ENCODE results near the gene TRMT44.

DNA sequence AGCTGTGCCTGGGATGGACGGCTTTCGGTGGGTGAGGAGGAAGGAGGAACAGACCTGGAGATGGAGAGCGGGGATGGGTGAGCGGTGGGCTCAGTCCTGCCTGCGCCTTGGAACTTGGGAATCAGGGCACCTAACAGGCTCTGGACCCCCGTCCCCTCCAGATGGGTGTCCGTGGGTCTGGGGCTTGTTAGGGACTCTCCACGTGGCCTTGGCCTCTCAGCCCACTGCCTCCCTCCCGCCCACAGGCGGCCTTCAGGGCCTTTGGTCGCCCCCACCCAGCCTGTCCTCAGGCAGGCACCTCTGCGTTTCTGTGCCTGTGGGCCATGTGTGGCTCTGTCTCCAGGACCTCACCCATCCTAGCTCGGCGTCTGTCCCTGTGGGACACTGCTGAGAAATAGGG lies 29.0 kb downstream of the TRMT44 start:
- TF ChIP-seq POLR2AphosphoS5 (IDR thresholded peaks at IDR 0.05): no peak
- TF ChIP-seq, protein P1, sequence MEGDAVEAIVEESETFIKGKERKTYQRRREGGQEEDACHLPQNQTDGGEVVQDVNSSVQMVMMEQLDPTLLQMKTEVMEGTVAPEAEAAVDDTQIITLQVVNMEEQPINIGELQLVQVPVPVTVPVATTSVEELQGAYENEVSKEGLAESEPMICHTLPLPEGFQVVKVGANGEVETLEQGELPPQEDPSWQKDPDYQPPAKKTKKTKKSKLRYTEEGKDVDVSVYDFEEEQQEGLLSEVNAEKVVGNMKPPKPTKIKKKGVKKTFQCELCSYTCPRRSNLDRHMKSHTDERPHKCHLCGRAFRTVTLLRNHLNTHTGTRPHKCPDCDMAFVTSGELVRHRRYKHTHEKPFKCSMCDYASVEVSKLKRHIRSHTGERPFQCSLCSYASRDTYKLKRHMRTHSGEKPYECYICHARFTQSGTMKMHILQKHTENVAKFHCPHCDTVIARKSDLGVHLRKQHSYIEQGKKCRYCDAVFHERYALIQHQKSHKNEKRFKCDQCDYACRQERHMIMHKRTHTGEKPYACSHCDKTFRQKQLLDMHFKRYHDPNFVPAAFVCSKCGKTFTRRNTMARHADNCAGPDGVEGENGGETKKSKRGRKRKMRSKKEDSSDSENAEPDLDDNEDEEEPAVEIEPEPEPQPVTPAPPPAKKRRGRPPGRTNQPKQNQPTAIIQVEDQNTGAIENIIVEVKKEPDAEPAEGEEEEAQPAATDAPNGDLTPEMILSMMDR (IDR thresholded peaks at IDR 0.05): no peak

Data from stomach (tissue), 4 donors.